ENCODE data around the gene DDIT4.

The DDIT4 gene

GRCh38 chr10:72318418-72319262 lies 44.9 kb downstream of the DDIT4 start:
- DNase-seq = no peak

DNA sequence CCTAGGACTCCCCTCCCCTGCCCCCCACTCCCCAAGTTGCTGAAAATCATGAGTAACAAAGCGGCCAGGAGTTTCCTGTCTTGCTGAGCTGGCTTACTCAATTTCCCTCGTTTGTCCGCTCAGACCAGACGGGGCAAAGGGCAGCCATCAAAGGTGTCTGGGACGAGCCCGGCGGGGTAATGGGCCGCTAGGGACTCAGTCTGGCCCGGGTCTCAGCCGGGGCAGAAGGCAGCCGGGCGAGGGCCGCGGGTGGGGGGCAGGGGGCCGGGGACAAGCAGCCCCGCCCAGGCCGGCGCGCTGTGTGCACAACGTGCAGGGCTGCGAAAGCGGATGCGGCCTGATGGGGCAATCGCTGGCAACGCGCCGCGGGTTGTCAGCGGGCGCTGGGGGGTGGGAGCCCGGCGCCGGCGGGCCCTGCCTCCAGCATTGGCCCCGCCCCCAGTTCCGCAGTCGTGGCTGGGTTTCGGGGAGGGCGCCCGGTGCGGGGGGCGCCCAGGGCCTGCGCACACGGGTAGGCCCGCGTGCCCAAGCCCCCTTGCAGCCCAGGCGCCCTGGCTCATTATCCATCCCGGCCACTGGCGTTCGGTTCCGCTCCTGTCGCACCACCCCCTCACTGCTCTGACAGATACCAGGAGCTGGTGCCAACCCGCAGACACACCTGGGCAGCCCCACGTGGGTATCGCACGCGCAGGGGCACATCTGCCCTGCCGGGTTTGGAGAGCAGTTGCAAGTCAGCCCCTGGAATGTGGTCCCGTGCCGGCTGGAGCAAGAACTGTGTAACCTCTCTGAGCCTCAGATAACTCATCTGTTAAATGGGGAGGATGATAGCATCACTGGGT lies 45.9 kb downstream of the DDIT4 start:
- peak; percentile 79 for DNase-seq

GRCh38 chr10:72320676-72321247 lies 47.0 kb downstream of the DDIT4 start:
- DNase-seq = peak; percentile 58

GRCh38 chr10:72321248-72322029 lies 47.7 kb downstream of the DDIT4 start:
- DNase-seq = no peak

DNA sequence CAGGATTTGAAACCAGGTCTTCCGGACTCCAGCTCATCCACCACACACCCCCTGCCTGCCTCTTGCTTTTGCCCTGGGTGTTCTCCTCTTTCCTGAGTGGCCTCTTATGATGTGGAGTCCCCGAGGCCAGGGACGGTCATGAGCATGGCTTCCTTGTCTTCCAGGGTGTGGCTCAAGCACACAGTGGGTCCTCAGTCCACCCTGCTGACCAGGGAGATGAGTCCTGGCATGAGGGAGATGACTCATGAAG lies 48.2 kb downstream of the DDIT4 start:
- DNase-seq = no peak

DNA sequence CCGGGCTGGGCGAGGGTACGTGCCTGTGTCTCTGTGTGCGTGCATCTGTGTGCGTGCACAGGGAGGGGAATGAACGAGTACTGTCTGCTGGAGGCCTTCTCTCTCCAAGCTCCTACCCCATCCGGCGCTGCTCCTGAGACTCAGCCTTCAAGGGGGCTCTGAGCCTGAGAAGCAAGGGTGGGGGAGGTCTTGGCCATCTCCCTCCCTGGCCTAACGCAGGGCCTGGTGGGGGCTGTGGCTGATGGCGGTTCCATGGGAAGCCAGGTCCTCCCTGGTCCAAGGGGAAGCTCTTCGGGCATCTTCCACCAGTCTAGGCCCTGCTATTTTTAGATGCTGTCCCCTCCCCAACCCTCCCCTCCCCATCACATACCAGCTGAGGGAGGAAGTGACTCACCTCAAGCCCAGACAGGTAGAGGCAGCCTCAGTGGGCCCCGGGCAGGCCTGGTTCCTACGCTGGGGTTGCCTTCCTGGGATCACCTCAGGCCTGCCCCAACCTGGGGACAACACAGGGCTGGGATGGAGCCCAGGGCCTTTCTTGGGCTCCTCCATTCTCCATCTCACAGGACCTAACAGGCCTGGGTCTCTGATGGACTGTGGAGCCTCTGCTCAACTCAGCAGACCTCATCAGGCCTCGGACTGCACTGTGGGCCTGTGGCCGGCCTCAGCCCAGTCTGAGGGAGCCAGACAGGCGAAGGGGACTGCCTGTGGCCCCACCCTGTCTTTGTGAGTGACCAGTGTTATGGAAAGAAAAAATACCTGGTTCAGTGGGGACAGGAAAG lies 48.7 kb downstream of the DDIT4 start:
- peak; percentile 52 for DNase-seq

- no peak for DNase-seq
Observed at GRCh38 chr10:72323108-72323749, 49.5 kb downstream of the DDIT4 start.

GRCh38 chr10:72323771-72324191 lies 50.1 kb downstream of the DDIT4 start:
- DNase-seq = no peak
